Fibroblast of villous mesenchyme (primary cell): ENCODE data around the gene IFRD2. TPM values are rescaled to one million over a fixed set of nuclear protein-coding genes. Genes with fewer than 3 reads are reported as not detected.
"Not testable (repeated sequence)": the region's sequence is repeated elsewhere in the genome, so short reads cannot be mapped to it uniquely, and the experiment has no call there.

ENCODE experiments used
- DNase-seq: peaks from one replicate; pipeline ENCODE4 v3.0.0-alpha.2; 2010; ENCODE audit warnings: low read depth
- H3K4me3 ChIP-seq: 2 replicates; pipeline ENCODE4 v1.5.1; 2011; ENCODE audit warnings: low read depth, mild to moderate bottlenecking, low read length
- CTCF ChIP-seq: IDR thresholded peaks from 2 replicates; pipeline ENCODE4 v1.5.1; 2012; ENCODE audit warnings: low read depth, mild to moderate bottlenecking, low read length; ENCODE audit not compliant: insufficient read depth
- total RNA-seq: library from RNA; depleted of rRNA; stranded (reverse); fragments of >200 nt; gene quantifications from 2 replicates; pipeline ENCODE4 v1.2.3, GENCODE V29; 2012

The IFRD2 gene
- total RNA-seq, 1 donor, result 82.0 TPM

DNA sequence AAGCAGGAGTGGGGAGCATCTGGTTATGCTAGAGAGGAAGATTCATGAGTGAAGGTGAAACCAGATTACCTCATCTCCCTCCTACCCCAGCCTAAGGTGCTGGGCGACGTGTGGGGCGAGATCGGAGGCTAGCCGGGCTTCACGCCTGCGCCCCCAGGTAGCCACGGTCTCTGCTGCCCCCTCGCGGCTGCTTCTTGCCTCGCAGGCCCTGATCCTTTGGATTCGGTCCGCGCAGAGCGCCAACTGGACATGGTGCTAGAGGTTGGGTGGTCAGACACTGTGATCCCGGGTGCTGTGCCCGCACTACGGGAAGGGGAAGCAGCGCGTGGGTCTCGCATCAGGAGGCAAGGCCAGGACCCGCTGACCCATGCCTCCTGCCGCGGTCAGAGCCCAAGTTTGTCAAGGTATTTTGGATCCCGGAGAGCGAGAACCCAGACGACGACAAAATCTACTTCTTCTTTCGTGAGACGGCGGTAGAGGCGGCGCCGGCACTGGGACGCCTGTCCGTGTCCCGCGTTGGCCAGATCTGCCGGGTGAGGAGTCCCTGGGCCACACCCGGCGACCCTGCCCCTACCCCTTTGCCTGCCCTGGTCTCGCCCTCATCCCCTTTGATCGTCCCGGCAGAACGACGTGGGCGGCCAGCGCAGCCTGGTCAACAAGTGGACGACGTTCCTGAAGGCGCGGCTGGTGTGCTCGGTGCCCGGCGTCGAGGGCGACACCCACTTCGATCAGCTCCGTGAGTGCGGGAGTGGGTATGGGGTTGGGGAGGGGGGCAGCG is 19.1 kb downstream of the IFRD2 start:
- peak overlapping the region; percentile 36 for H3K4me3 ChIP-seq
- peak; percentile 67 for DNase-seq
- TF ChIP-seq CTCF, result peak; percentile 94

DNA sequence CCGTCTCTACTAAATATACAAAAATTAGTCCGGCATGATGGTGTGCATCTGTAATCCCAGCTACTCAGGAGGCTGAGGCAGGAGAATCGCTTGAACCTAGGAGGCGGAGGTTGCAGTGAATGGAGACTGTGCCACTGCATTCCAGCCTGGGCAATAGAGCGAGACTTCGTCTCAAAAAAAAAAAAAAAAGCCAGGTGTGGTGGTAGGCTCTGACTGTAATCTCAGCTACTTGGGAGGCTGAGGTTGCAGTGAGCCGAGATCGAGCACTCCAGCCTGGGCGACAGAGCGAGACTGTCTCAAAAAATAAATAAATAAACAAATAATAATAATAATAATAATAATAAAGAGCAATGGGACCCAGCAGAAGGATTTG is 19.7 kb downstream of the IFRD2 start:
- H3K4me3 ChIP-seq, DNase-seq: not testable (repeated sequence)

- H3K4me3 ChIP-seq, result no peak overlapping the region
- DNase-seq, result no peak
- TF ChIP-seq CTCF, result no peak
Measured at GRCh38 chr3:50271314-50271936, 20.8 kb downstream of the IFRD2 start.

GRCh38 chr3:50270422-50271224 is 21.6 kb downstream of the IFRD2 start:
- no peak overlapping the region for H3K4me3 ChIP-seq
- no peak for DNase-seq
- no peak for TF ChIP-seq CTCF

DNA sequence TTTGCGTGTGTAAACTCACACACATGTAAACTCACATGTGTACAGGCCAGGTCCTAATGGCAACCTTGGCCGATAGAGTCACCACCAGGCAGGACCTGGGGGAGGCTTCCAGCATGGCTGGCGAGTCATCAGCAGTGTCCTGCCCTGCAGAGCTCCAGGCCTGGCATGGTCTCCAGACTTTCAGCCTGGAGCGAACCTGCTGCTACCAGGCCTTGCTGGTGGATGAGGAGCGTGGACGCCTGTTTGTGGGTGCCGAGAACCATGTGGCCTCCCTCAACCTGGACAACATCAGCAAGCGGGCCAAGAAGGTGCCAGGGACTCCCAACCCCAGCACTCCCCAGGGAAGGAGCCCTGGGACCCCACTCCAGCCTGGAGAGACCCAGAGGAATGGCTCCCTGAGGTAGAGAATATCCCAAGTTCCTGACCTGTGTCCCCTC is 22.2 kb downstream of the IFRD2 start:
- DNase-seq, result no peak
- no peak overlapping the region for H3K4me3 ChIP-seq
- no peak for TF ChIP-seq CTCF

DNA sequence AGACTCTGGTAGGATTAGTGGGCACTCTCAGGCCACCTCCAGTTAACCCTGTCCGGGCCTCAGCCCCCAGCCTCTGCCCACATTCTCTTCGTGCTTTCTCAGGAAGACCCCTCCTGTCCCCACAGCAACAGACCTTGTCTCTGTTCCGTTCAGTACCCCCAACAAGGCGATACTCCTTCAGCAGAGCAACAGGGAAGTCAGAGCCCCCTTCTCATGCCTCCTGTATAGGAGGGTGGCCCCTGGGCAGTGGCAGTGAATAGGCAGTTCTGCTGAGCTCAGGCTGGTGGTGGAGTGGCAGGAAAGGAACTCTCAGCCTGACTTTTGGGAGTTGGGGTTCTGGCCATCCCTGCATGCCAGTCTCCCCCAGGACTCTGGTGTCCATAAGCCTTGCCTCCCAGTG is 22.8 kb downstream of the IFRD2 start:
- no peak for DNase-seq
- peak overlapping the region; percentile 32 for H3K4me3 ChIP-seq

More for the DNA sequence above, 22.8 kb downstream of the IFRD2 start:
- no peak for TF ChIP-seq CTCF
